Endodermal cell (in vitro differentiated cells): ENCODE results near the gene ZNF407. TPM values are rescaled to one million over a fixed set of nuclear protein-coding genes. Genes with fewer than 3 reads are reported as not detected.
"Not testable (repeated sequence)": the region's sequence is repeated elsewhere in the genome, so short reads cannot be mapped to it uniquely, and the experiment has no call there.

ENCODE experiments used
- DNase-seq: peaks from one replicate; pipeline ENCODE4 v3.0.0-alpha.2; 2017
- H3K27ac ChIP-seq: 2 replicates; pipeline ENCODE4 v1.5.1; 2013; ENCODE audit warnings: mild to moderate bottlenecking, low read depth, low read length, moderate library complexity
- H3K27me3 ChIP-seq: 2 replicates; pipeline ENCODE4 v1.6.1; 2013; ENCODE audit warnings: mild to moderate bottlenecking, low read length, moderate library complexity; ENCODE audit not compliant: insufficient read depth, control insufficient read depth, poor library complexity, severe bottlenecking
- H3K36me3 ChIP-seq: 2 replicates; pipeline ENCODE4 v1.7.0; 2013; ENCODE audit warnings: mild to moderate bottlenecking, low read length, moderate library complexity; ENCODE audit not compliant: control insufficient read depth, insufficient read depth
- H3K4me1 ChIP-seq: one replicate; pipeline ENCODE4 v1.7.0; 2013; ENCODE audit warnings: low read length; ENCODE audit not compliant: control insufficient read depth, insufficient read depth
- H3K4me3 ChIP-seq: 2 replicates; pipeline ENCODE4 v1.5.1; 2013; ENCODE audit warnings: mild to moderate bottlenecking, low read length, moderate library complexity
- H3K9ac ChIP-seq: 2 replicates; pipeline ENCODE4 v1.6.1; 2013; ENCODE audit warnings: mild to moderate bottlenecking, low read length, moderate library complexity; ENCODE audit not compliant: poor library complexity, severe bottlenecking; ENCODE audit errors: extremely low read depth
- H3K9me3 ChIP-seq: 2 replicates; pipeline ENCODE4 v1.6.1; 2013; ENCODE audit warnings: mild to moderate bottlenecking, low read length, moderate library complexity; ENCODE audit not compliant: control insufficient read depth
- H3K27ac Mint-ChIP-seq: 2 replicates; pipeline ENCODE4 v1.8.0; 2020; ENCODE audit warnings: mixed read lengths
- H3K27me3 Mint-ChIP-seq: 2 replicates; pipeline ENCODE4 v1.8.0; 2021; ENCODE audit warnings: mild to moderate bottlenecking, mixed read lengths; ENCODE audit not compliant: insufficient read depth
- H3K36me3 Mint-ChIP-seq: 2 replicates; pipeline ENCODE4 v1.8.0; 2020; ENCODE audit warnings: low read depth, mixed read lengths
- H3K4me1 Mint-ChIP-seq: 2 replicates; pipeline ENCODE4 v1.8.0; 2020; ENCODE audit warnings: mixed read lengths
- H3K4me3 Mint-ChIP-seq: 2 replicates; pipeline ENCODE4 v1.8.0; 2020; ENCODE audit warnings: mild to moderate bottlenecking, moderate library complexity, mixed read lengths
- H3K9me3 Mint-ChIP-seq: 2 replicates; pipeline ENCODE4 v1.8.0; 2020; ENCODE audit warnings: mild to moderate bottlenecking, mixed read lengths
- WGBS, 2 experiments: methylation state at CpG; one replicate each; pipeline versions ENCODE4 v1.1.5 to v1.1.7; 2013; ENCODE audit warnings: missing lambda C conversion rate in 2 of 2, mixed read lengths in 1 of 2; ENCODE audit not compliant: insufficient coverage in 1 of 2, insufficient read length in 1 of 2; 5-methylcytosine and 5-hydroxymethylcytosine counted together
- total RNA-seq, 2 donors: library from RNA; stranded (reverse); fragmentation: NEBNext Ultra II Directional in 1 of 2; extraction: Animal tissue kit (Norgen Biotek cat#: 25700) in 1 of 2; gene quantifications; 2 replicates in 1 of 2; 3 replicates in 1 of 2; pipeline ENCODE4 v1.2.1, GENCODE V29; 2021
- TF ChIP-seq, protein P1 (sequence below): fragments of 200-600 bp; sonication (generic); conservative IDR thresholded peaks from 2 replicates; pipeline ENCODE4 v1.5.0; 2021; ENCODE audit warnings: antibody characterized with exemption, mild to moderate bottlenecking

Gene ZNF407
- total RNA-seq, 2 donors from 2014 or later = 7.6 to 13.1 TPM

DNA sequence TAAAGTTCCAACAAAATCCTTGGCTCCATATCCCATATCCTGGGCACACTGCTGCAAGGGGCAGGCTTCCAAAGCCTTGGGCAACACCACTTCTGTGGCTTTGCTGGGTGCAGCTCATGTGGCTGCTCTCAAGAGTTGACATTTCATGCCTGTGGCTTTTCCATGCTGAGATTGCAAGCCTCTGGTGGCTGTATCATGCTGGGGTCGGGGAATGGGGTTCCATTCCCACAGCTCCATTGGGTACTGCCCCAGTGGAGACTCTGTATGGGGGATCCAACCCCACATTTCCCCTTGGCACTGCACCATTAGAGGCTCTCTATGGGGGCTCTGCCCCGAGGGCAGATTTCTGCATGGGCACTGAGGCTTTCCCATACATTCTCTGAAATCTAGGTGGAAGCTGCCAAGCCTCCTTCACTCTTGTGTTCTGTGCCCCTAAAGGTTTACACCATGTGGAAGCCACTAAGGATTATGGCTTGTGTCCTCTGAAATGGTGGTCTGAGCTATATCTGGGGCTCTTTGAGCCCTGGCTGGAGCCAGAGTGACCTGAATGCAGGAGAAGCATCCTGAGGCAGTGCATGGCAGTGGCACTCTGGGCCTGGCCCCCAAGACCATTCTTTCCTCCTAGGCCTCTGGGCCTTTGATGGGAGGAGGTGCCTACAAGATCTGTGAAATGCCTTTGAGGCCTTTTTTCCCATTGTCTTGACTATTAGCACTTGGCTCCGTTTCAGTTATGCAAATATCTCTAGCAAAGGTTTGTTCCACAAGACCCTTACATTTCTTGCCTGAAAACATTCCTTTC, 503.4 kb downstream of the ZNF407 start:
- no peak for DNase-seq
- no peak overlapping the region for H3K4me3 ChIP-seq
- 82 to 85% methylated on average over 2 to 3 of the region's 3 CpGs for WGBS, 2 experiments
- Mint-ChIP-seq H3K4me1 (no peaks in the 10 kb centered on the region), H3K4me3 (no peak overlapping the region), H3K27me3 (no peaks in the 10 kb centered on the region), H3K9me3 (peaks cover 23% of the 10 kb centered on the region), H3K27ac (no peak overlapping the region), H3K36me3 (no peaks in the 10 kb centered on the region)
- H3K27ac ChIP-seq = no peak overlapping the region
- H3K9me3 ChIP-seq = peaks cover 20% of the 10 kb centered on the region
- H3K27me3 ChIP-seq = no peaks in the 10 kb centered on the region
- TF ChIP-seq, protein P1, sequence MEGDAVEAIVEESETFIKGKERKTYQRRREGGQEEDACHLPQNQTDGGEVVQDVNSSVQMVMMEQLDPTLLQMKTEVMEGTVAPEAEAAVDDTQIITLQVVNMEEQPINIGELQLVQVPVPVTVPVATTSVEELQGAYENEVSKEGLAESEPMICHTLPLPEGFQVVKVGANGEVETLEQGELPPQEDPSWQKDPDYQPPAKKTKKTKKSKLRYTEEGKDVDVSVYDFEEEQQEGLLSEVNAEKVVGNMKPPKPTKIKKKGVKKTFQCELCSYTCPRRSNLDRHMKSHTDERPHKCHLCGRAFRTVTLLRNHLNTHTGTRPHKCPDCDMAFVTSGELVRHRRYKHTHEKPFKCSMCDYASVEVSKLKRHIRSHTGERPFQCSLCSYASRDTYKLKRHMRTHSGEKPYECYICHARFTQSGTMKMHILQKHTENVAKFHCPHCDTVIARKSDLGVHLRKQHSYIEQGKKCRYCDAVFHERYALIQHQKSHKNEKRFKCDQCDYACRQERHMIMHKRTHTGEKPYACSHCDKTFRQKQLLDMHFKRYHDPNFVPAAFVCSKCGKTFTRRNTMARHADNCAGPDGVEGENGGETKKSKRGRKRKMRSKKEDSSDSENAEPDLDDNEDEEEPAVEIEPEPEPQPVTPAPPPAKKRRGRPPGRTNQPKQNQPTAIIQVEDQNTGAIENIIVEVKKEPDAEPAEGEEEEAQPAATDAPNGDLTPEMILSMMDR = no peak
- H3K4me1 ChIP-seq = no peaks in the 10 kb centered on the region
- H3K9ac ChIP-seq = no peak overlapping the region
- no peaks in the 10 kb centered on the region for H3K36me3 ChIP-seq

DNA sequence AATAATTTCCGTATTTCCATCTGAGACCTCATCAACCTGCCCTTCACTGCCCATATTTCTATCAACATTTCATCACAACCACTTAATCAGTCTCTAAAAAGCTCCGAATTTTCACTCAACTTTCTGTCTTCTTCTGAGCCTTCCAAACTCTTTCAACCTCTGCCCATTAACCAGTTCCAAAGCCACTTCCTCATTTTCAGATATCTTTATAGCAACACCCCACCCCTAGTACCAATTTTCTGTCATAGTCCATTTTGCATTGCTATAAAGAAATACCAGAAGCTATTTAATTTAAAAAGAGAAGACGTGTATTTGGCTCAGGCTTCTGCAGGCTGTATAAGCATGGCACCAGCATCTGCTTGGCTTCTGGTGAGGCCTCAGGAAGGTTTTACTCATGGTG, 504.2 kb downstream of the ZNF407 start:
- Mint-ChIP-seq H3K4me3 (no peak overlapping the region), H3K27me3 (no peaks in the 10 kb centered on the region)
- H3K36me3 ChIP-seq = no peaks in the 10 kb centered on the region

DNA sequence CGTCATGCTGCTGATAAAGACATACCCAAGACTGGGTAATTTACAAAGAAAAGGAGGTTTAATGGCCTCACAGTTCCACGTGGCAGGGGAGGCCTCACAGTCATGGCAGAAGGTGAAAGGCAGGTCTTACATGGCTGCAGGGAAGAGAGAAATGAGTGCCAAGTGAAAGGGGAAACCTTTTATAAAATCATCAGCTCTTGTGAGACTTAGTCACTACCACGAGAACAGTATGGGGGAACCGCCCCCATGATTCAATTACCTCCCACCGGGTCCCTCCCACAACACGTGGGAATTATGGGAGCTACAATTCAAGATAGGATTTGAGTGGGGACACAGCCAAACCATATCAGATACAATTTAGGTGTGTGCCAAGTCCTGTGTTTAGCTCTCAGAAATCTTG, 506.4 kb downstream of the ZNF407 start:
- not testable (repeated sequence) for H3K27me3 ChIP-seq, DNase-seq, H3K4me3 Mint-ChIP-seq, H3K36me3 ChIP-seq, H3K27me3 Mint-ChIP-seq, H3K4me3 ChIP-seq, H3K4me1 ChIP-seq, H3K27ac ChIP-seq, H3K36me3 Mint-ChIP-seq, H3K9ac ChIP-seq, H3K4me1 Mint-ChIP-seq, H3K27ac Mint-ChIP-seq
- 84 to 100% methylated on average over 2 to 6 of the region's 6 CpGs for WGBS, 2 experiments
- peaks cover 23% of the 10 kb centered on the region for H3K9me3 Mint-ChIP-seq
- H3K9me3 ChIP-seq = peaks cover 20% of the 10 kb centered on the region

More for the DNA sequence above, 504.2 kb downstream of the ZNF407 start:
- H3K9me3 ChIP-seq = peaks cover 20% of the 10 kb centered on the region
- no peak overlapping the region for H3K4me3 ChIP-seq
- no peak overlapping the region for H3K27ac Mint-ChIP-seq
- H3K27me3 ChIP-seq = no peaks in the 10 kb centered on the region
- no peaks in the 10 kb centered on the region for H3K4me1 ChIP-seq
- H3K9me3 Mint-ChIP-seq = peaks cover 23% of the 10 kb centered on the region
- H3K4me1 Mint-ChIP-seq = no peaks in the 10 kb centered on the region
- H3K27ac ChIP-seq = no peak overlapping the region
- DNase-seq = no peak
- WGBS, 2 experiments = 84 to 91% methylated on average over 2 to 3 of the region's 3 CpGs
- no peak overlapping the region for H3K9ac ChIP-seq
- no peaks in the 10 kb centered on the region for H3K36me3 Mint-ChIP-seq
- TF ChIP-seq, protein P1 = no peak
